Right atrium auricular region (tissue), 2 donors: ENCODE data around the gene HLA-B. TPM values are rescaled to one million over a fixed set of nuclear protein-coding genes. Genes with fewer than 3 reads are reported as not detected.

Experiments used
- DNase-seq: peaks from one replicate; pipeline ENCODE4 v3.0.0-alpha.2; 2019; ENCODE audit warnings: low spot score
- H3K27ac ChIP-seq, 2 donors: fragments of 200-600 bp; sonication (generic); 1 replicate in 1 of 2; 2 replicates in 1 of 2; pipeline ENCODE4 v1.5.1; 2016 to 2019
- H3K27me3 ChIP-seq, 2 donors: fragments of 200-600 bp; sonication (generic); one replicate each; pipeline versions ENCODE4 v1.5.1 to v1.6.0; 2017 to 2019
- H3K36me3 ChIP-seq: fragments of 200-600 bp; sonication (generic); one replicate; pipeline ENCODE4 v1.5.1; 2016
- H3K4me1 ChIP-seq, 2 donors: fragments of 200-600 bp; sonication (generic); one replicate each; pipeline versions ENCODE4 v1.5.1 to v1.6.0; 2017 to 2019
- H3K4me3 ChIP-seq, 2 donors: fragments of 200-600 bp; sonication (generic); 1 replicate in 1 of 2; 2 replicates in 1 of 2; pipeline ENCODE4 v1.5.1; 2017 to 2019; ENCODE audit warnings: mild to moderate bottlenecking in 1 of 2, moderate library complexity in 1 of 2
- H3K9me3 ChIP-seq, 2 donors: fragments of 200-600 bp; sonication (generic); one replicate each; pipeline ENCODE4 v1.5.1; 2019
- microRNA-seq, 2 donors: library from miRNA; unstranded; fragments of <30 nt; microRNA quantifications; one replicate each; pipeline ENCODE4, GENCODE V29; 2016 to 2017; ENCODE audit warnings: borderline number of aligned reads in 2 of 2, borderline replicate concordance in 1 of 2
- total RNA-seq, 2 donors: library from RNA; depleted of rRNA; stranded (reverse); fragments of >200 nt; gene quantifications; one replicate each; pipeline ENCODE4 v1.1.0, GENCODE V29; 2016
- TF ChIP-seq, protein P1 (sequence below), 2 donors: fragments of 200-600 bp; sonication (generic); IDR thresholded peaks; one replicate each; pipeline ENCODE4 v1.5.1; 2019; ENCODE audit warnings: antibody characterized with exemption in 2 of 2

HLA-B gene
- total RNA-seq, 2 donors from 2014 or later = 297 to 584 TPM

DNA sequence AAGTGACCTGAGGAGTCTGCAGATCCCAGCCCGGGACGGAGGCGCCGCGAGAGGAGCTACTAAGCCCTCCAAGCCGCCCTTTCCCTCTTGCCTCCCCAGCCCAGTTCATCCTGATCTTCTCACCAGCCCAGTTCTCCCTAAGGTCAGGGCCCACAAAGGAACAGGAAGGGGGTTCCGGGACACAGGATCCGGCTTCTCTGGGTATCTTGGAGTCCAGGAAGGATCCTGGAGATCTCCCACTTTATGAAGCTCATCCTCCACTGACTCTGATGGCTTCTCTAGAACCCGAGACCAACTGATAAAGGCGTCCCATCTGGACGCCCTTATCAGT lies 48.2 kb downstream of the HLA-B start:
- TF ChIP-seq, protein P1, sequence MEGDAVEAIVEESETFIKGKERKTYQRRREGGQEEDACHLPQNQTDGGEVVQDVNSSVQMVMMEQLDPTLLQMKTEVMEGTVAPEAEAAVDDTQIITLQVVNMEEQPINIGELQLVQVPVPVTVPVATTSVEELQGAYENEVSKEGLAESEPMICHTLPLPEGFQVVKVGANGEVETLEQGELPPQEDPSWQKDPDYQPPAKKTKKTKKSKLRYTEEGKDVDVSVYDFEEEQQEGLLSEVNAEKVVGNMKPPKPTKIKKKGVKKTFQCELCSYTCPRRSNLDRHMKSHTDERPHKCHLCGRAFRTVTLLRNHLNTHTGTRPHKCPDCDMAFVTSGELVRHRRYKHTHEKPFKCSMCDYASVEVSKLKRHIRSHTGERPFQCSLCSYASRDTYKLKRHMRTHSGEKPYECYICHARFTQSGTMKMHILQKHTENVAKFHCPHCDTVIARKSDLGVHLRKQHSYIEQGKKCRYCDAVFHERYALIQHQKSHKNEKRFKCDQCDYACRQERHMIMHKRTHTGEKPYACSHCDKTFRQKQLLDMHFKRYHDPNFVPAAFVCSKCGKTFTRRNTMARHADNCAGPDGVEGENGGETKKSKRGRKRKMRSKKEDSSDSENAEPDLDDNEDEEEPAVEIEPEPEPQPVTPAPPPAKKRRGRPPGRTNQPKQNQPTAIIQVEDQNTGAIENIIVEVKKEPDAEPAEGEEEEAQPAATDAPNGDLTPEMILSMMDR (IDR thresholded peaks at IDR 0.05) = no peak
- Histone ChIP-seq H3K4me1 (no peaks in the 10 kb centered on the region), H3K36me3 (no peaks in the 10 kb centered on the region), H3K4me3 (peak overlapping the region; percentile 19 to 35), H3K9me3 (no peaks in the 10 kb centered on the region), H3K27ac (no peak overlapping the region), H3K27me3 (peaks cover 0 to 8% of the 10 kb centered on the region in 2 donors)
- DNase-seq = no peak

DNA sequence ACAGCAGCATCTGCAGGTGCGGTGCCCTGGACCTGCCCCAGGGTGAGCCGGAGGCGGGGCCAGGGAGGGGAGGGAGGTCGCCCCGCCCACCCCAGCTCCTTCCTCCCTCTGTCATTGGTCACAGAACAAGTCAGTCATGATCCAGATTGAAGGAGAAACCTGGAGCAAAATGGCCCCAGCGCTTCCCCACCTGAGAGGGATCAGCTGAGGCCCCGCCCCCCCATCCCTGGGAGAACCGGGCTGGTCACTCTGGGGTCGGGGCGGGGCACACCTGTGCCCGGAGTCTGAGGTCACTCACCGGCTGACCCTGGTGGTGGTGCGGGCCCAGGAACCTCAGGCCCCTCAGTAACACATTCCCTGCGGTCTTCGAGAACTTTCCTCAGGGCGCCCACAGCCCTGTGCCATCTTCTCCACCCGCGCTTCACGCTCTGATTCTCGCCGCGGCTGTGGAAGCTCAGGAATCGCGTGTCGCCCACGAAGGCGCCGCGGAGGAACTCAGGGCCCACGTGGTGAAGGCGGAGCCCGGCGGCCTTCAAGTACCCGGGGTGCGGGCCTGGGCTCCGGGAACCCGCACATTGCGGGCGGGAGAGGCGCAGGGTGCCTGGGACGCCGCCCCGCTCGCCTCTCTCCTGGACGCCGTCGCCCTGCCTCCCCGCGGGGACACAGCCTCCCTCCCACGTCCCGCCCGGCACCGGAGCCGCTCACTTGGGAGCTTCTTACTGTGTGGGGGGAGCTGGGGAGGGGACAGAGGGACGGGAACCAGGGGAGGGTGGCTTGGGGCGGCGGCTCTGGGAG lies 48.7 kb downstream of the HLA-B start:
- Histone ChIP-seq H3K27me3 (peaks cover 0 to 8% of the 10 kb centered on the region in 2 donors), H3K36me3 (no peaks in the 10 kb centered on the region), H3K4me1 (no peaks in the 10 kb centered on the region), H3K27ac (no peak overlapping the region), H3K9me3 (no peaks in the 10 kb centered on the region), H3K4me3 (peak overlapping the region; percentile 19 to 35)
- TF ChIP-seq, protein P1 (IDR thresholded peaks at IDR 0.05) = no peak
- DNase-seq = no peak

DNA sequence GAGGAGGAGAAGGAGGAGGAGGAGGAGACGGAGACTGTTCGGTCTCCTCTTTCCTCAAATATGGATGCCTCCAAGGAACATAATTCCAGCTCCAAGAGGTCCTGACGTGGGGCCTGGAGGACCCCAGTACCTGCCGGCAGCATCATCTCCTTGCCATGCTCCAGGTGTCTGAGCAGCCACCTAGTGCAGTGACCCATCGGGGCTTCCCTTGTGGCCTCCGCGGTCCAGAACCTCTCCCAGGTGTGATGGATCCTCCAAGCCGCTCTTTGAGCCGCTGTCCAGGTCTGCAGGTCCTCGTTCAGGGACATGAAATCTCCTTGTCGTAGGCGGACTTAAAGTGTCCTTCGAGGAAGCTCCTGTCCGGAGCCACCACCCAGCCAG lies 49.3 kb downstream of the HLA-B start:
- no peaks in the 10 kb centered on the region for H3K4me1 ChIP-seq
- H3K9me3 ChIP-seq = no peaks in the 10 kb centered on the region
- no peaks in the 10 kb centered on the region for H3K36me3 ChIP-seq
- no peak for DNase-seq
- no peak overlapping the region for H3K4me3 ChIP-seq
- peaks cover 0 to 8% of the 10 kb centered on the region in 2 donors for H3K27me3 ChIP-seq
- TF ChIP-seq, protein P1 (IDR thresholded peaks at IDR 0.05) = no peak
- no peak overlapping the region for H3K27ac ChIP-seq

DNA sequence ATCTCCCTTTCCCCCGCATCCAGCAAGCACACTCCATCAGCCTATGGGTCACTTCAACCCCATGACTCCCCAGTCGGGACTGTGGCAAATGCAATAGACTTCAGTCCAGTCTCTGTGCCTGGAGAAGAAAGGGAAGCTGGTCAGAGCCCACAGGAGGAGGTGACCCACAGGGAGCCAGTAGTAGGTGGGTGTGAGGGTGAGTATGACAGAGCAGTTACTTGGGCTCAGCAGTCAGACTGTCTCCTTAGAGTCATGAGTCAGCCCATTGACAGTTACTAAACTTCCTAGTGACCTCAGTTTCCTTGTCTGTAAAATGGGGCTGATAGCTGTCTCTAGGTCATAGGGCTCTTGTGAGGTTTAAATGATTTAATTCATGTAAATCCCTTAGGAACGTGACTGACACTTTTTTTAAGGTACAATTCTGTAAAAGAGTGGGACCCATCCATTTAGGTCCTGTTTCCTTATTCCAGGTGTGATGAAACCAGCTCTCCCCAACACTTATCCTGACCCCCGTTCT lies 51.2 kb downstream of the HLA-B start:
- no peak overlapping the region for H3K27ac ChIP-seq
- H3K4me3 ChIP-seq = no peak overlapping the region
- H3K27me3 ChIP-seq = peaks cover 0 to 8% of the 10 kb centered on the region in 2 donors
- H3K9me3 ChIP-seq = no peaks in the 10 kb centered on the region
- no peaks in the 10 kb centered on the region for H3K36me3 ChIP-seq
- no peak for DNase-seq
- TF ChIP-seq, protein P1 (IDR thresholded peaks at IDR 0.05) = no peak
- no peaks in the 10 kb centered on the region for H3K4me1 ChIP-seq

DNA sequence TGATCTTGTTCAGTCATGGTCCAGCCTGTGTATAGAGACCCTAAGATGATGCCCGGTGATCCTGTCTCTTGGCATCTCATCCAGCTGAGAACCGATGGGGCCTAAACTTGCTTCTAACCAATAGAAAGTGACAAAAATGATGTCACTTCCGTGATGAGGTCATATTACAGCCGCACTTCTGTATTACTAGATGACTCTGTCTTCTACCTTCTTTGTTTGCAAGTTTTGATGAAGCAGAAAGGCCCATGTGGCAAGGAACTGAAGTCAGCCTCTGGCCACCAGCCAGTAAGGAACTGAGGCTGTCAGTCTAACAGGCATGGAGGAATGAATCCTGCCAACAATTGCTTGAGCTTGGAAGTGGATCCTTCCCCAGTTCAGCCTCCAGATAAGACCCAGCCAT lies 52.3 kb downstream of the HLA-B start:
- TF ChIP-seq, protein P1 (IDR thresholded peaks at IDR 0.05) = no peak
- H3K27me3 ChIP-seq = peaks cover 0 to 5% of the 10 kb centered on the region in 2 donors
- no peaks in the 10 kb centered on the region for H3K36me3 ChIP-seq
- no peak overlapping the region for H3K27ac ChIP-seq
- H3K9me3 ChIP-seq = no peaks in the 10 kb centered on the region
- no peaks in the 10 kb centered on the region for H3K4me1 ChIP-seq
- no peak overlapping the region for H3K4me3 ChIP-seq
- no peak for DNase-seq

Small RNAs within 50 kb of the gene (microRNA-seq; reads per million reads assigned to microRNA genes)
- 0 reads per million in 2 donors for gene MIR6891

Other genes starting within 250 kb of the HLA-B start
- not detected for gene C6orf15, start 244.6 kb downstream of the HLA-B start, total RNA-seq
- gene PSORS1C1, start 242.4 kb downstream of the HLA-B start, total RNA-seq = 1 to 10 TPM in 1 of 2 donors, under 1 TPM in 1; 0.33 to 1.5 TPM
- not detected for gene CDSN, start 236.7 kb downstream of the HLA-B start, total RNA-seq
- not detected for gene PSORS1C2, start 218.1 kb downstream of the HLA-B start, total RNA-seq
- gene CCHCR1, start 199.4 kb downstream of the HLA-B start, total RNA-seq = 1 to 10 TPM; 7.6 to 9.1 TPM
- gene TCF19, start 198.6 kb downstream of the HLA-B start, total RNA-seq = 1 to 10 TPM; 1.5 to 1.6 TPM
- not detected for gene POU5F1, start 186.5 kb downstream of the HLA-B start, total RNA-seq
- 100 to 1,000 TPM; 122 to 503 TPM for gene HLA-C, start 85.1 kb downstream of the HLA-B start, total RNA-seq
- 10 to 100 TPM; 11.1 to 15.1 TPM for gene MICA, start 46.4 kb upstream of the HLA-B start, total RNA-seq
- 1 to 10 TPM; 1.6 to 3.1 TPM for gene MICB, start 141.0 kb upstream of the HLA-B start, total RNA-seq
- not detected for gene MCCD1, start 171.8 kb upstream of the HLA-B start, total RNA-seq
- gene DDX39B, start 184.8 kb upstream of the HLA-B start, total RNA-seq = 100 to 1,000 TPM; 119 to 143 TPM
- 1 to 10 TPM; 1.2 to 6.0 TPM for gene ATP6V1G2, start 189.4 kb upstream of the HLA-B start, total RNA-seq
- 10 to 100 TPM; 12.9 to 18.4 TPM for gene NFKBIL1, start 190.4 kb upstream of the HLA-B start, total RNA-seq
- not detected for gene LTA, start 215.1 kb upstream of the HLA-B start, total RNA-seq
- gene TNF, start 218.4 kb upstream of the HLA-B start, total RNA-seq = under 1 TPM in 1 of 2 donors, not detected in 1; 0.51 TPM
- gene LTB, start 225.2 kb upstream of the HLA-B start, total RNA-seq = not detected
- 1 to 10 TPM; 2.8 to 8.5 TPM for gene LST1, start 229.1 kb upstream of the HLA-B start, total RNA-seq
- gene NCR3, start 235.8 kb upstream of the HLA-B start, total RNA-seq = not detected